Mucosa of descending colon (tissue), 3 donors: ENCODE measurements around the gene NMS. TPM values are rescaled to one million over a fixed set of nuclear protein-coding genes. Genes with fewer than 3 reads are reported as not detected.
A peak's percentile ranks its signal among the peaks of the same experiment; 100 is the strongest.

Experiments used
- ATAC-seq: fragments of 200-7000 bp; cut with Tn5 transposase; one replicate; pipeline ENCODE4 v1.9.1; 2020; ENCODE audit warnings: mild to moderate bottlenecking, moderate library complexity
- DNase-seq, 3 donors: peaks; one replicate each; pipeline ENCODE4 v3.0.0-alpha.2; 2020
- H3K36me3 ChIP-seq: fragments of 200-600 bp; one replicate; pipeline ENCODE4 v1.8.0; 2021; ENCODE audit warnings: low read depth, mild to moderate bottlenecking
- H3K4me1 ChIP-seq: fragments of 200-600 bp; one replicate; pipeline ENCODE4 v1.8.0; 2021; ENCODE audit warnings: low read depth, mild to moderate bottlenecking
- H3K4me3 ChIP-seq: fragments of 200-600 bp; one replicate; pipeline ENCODE4 v1.8.0; 2021; ENCODE audit warnings: mild to moderate bottlenecking
- H3K9me3 ChIP-seq: fragments of 200-600 bp; one replicate; pipeline ENCODE4 v1.8.0; 2021; ENCODE audit warnings: mild to moderate bottlenecking
- intact Hi-C, 2 donors: fragments of 100-400 bp; cut with DNase I in 1 of 2; cut with micrococcal nuclease in 1 of 2; formaldehyde crosslinking; loops; one replicate each; pipeline versions ENCODE4 v1.11.0 to v1.11.1; 2022; cut with DNase I, micrococcal nuclease
- total RNA-seq, 3 donors: library from RNA; stranded (reverse); fragmentation: NEBNext Ultra II Directional in 2 of 3; extraction: Animal tissue kit (Norgen Biotek cat#: 25700) in 2 of 3; gene quantifications; one replicate each; pipeline versions ENCODE4 v1.2.1 to v1.2.4, GENCODE V29; 2021 to 2023
- TF ChIP-seq, protein P1 (sequence below): fragments of 200-600 bp; IDR thresholded peaks from one replicate; pipeline ENCODE4 v1.8.0; 2022; ENCODE audit warnings: antibody characterized with exemption, mild to moderate bottlenecking
- donor health status: DM: no; HTN: no; CAD: no; lungs with moderate emphysema.
- donor health status: DM: no; HTN: no; CAD: no.
- donor health status: DM: no; HTN: yes; CAD: no.

The NMS gene
- total RNA-seq, 3 donors from 2014 or later, result not detected

DNA sequence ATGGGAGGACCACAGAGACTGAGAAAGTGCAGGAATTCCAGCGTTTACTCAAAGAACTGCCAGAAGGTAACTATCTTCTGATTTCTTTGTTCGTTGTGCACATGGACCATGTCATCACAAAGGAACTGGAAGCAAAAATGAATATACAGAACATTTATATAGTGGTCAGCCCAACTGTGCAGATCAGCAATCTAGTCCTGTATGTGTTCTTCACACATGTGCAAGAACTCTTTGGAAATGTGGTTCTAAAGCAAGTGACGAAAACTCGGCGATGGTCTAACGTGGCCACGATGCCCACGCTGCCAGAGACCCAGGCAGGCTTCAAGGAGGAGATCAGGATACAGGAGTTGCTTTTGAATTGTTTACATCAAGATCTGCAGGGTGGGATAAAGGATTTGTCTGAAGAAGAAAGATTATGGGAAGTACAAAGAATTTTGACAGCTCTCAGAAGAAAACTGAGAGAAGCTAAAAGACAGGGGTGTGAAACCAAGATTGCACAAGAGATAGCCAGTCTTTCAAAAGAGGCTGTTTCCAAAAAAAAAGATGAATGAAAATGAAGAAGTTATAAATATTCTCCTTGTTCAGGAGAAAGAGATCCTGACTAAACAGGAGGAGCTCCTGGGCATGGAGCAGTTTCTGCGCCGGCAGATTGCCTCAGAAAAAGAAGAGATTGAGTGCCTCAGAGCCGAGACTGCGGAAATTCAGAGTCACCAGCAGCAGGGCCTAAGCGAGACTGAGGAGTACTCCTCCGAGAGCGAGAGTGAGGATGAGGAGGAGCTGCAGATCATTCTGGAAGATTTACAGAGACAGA, 44.5 kb upstream of the NMS start:
- Histone ChIP-seq H3K4me1 (no peaks in the 10 kb centered on the region), H3K4me3 (no peak overlapping the region), H3K9me3 (no peaks in the 10 kb centered on the region), H3K36me3 (no peaks in the 10 kb centered on the region)
- DNase-seq (no peak), ATAC-seq (no peak)
- TF ChIP-seq, protein P1, sequence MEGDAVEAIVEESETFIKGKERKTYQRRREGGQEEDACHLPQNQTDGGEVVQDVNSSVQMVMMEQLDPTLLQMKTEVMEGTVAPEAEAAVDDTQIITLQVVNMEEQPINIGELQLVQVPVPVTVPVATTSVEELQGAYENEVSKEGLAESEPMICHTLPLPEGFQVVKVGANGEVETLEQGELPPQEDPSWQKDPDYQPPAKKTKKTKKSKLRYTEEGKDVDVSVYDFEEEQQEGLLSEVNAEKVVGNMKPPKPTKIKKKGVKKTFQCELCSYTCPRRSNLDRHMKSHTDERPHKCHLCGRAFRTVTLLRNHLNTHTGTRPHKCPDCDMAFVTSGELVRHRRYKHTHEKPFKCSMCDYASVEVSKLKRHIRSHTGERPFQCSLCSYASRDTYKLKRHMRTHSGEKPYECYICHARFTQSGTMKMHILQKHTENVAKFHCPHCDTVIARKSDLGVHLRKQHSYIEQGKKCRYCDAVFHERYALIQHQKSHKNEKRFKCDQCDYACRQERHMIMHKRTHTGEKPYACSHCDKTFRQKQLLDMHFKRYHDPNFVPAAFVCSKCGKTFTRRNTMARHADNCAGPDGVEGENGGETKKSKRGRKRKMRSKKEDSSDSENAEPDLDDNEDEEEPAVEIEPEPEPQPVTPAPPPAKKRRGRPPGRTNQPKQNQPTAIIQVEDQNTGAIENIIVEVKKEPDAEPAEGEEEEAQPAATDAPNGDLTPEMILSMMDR, result no peak
- intact Hi-C loops, result no loop called here

DNA sequence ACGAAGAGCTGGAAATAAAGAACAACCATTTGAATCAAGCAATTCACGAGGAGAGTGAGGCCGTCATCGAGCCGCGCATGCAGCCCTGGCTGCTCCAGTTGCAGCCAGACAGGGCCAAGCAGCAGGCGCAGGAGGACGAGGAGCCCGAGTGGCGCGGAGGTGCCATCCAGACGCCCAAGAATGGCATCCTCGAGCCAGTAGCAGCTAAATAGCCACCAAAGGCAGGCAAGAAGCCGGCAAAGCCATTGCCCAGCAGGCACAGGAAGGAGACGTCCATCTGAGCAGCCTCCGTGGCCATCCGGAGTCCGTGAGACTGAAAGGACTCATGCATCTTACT, 43.9 kb upstream of the NMS start:
- intact Hi-C loops, result no loop called here
- Histone ChIP-seq H3K9me3 (no peaks in the 10 kb centered on the region), H3K36me3 (no peaks in the 10 kb centered on the region), H3K4me1 (no peaks in the 10 kb centered on the region), H3K4me3 (no peak overlapping the region)
- ATAC-seq (no peak), DNase-seq (no peak)
- TF ChIP-seq, protein P1, result no peak

DNA sequence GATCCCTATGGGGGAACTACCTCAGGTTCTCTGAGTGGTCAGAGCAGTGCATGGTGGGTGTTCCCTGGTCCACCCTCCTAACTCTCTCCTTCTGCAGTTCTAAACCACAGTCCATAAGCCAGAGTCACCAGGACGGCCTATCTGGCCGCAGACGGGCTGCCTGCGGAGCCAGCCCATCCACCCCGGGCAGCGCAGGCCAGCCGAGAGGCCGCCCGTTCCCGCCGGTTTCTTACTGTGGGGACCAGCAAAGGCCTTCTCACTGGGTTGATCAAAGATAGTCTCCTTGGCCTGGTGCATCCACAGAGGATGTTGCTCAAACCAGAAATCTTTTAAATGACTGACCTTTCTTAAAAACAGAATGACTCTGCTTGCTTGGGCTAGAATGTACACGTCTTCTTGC, 43.2 kb upstream of the NMS start:
- Histone ChIP-seq H3K4me3 (no peak overlapping the region), H3K9me3 (no peaks in the 10 kb centered on the region), H3K36me3 (no peaks in the 10 kb centered on the region), H3K4me1 (no peaks in the 10 kb centered on the region)
- intact Hi-C loops, result no loop called here
- ATAC-seq, result no peak
- TF ChIP-seq, protein P1, result no peak
- DNase-seq, result no peak

DNA sequence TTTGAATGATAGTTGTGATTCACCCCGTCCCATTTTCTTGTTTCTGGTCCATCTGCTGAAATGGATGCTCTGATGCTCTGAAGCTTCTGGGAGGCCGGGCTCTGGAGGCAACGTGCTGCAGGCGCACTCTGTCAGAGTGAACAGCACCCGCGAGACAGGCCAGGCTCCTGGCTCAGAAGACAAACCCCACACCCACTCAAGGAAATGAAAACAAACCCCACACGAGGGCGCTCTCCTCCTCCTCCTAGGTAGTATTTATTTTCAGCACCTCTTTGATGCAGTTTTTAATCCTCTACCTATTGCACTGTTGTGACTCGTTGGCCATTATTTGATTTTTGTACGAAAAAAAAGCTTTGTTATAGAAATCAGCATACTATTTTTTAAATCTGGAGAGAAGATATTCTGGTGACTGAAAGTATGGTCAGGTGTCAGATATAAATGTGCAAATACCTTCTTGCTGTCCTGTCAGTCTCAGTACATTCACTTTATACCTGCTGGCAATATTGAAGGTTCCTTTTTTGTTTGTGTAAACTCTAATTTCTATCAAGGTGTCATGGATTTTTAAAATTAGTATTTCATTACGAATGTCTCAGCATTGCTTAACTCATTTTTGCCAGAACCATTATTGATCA, 42.5 kb upstream of the NMS start:
- Histone ChIP-seq H3K9me3 (no peaks in the 10 kb centered on the region), H3K4me3 (no peak overlapping the region), H3K4me1 (no peaks in the 10 kb centered on the region), H3K36me3 (no peaks in the 10 kb centered on the region)
- TF ChIP-seq, protein P1, result peak; percentile 15
- DNase-seq (peak in 2 of 3 donors; percentile 58 to 84), ATAC-seq (peak; percentile 64)
- intact Hi-C loops, result no loop called here

DNA sequence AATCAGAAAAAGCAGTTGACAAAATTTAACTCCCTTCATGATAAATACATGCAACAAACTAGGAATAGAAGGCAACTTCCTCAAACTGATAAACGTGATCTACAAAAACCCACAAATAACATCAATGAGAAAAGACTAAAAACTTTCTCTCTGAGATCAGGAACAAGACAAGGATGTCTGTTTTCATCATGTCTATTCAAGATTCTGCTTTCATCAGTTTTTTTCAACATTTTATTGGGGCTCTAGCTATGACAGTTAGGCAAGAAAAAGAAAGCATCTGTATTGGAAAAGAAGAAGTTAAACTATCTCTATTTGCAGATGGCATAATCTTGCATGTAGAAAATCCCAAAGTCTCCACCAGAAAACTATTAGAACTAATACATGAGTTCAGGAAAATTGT, 40.6 kb upstream of the NMS start:
- ATAC-seq (no peak), DNase-seq (no peak)
- Histone ChIP-seq H3K9me3 (no peaks in the 10 kb centered on the region), H3K4me1 (no peaks in the 10 kb centered on the region), H3K36me3 (no peaks in the 10 kb centered on the region), H3K4me3 (no peak overlapping the region)
- intact Hi-C loops, result no loop called here
- TF ChIP-seq, protein P1, result no peak
